ENCODE data around the gene GBGT1. TPM values are rescaled to one million over a fixed set of nuclear protein-coding genes. Genes with fewer than 3 reads are reported as not detected.

The GBGT1 gene
- total and polyA plus RNA-seq, 2 donors (not counting 3 experiments of a cell fraction or from before 2014, with no cell fraction given), result 35.6 to 56.3 TPM

GRCh38 chr9:133134388-133135145 is 29.1 kb downstream of the GBGT1 start:
- peaks cover 30% of the 10 kb centered on the region for H3K4me1 ChIP-seq (ENCODE audit: control insufficient read depth, extremely low read depth, insufficient read depth, low read length)
- CTCF ChIA-PET, result interaction anchor here (0.8 to 4.9 kb wide), 11 partner anchors 9 to 233 kb away, joined by 3 to 105 read pairs (median 3); partner anchors contain the start of gene GTF3C5

More at GRCh38 chr9:133134388-133135145, 29.1 kb downstream of the GBGT1 start:
- Histone ChIP-seq H3K36me3 (ENCODE audit: control insufficient read depth in 2 of 2, extremely low read depth in 1 of 2, insufficient read depth in 2 of 2, low read length in 2 of 2) (no peaks in the 10 kb centered on the region), H2AFZ (ENCODE audit: low read depth, low read length) (no peak overlapping the region), H3K9me3 (replicated peaks; ENCODE audit: control insufficient read depth, insufficient read depth, low read length) (no peaks in the 10 kb centered on the region), H3K27ac (ENCODE audit: insufficient read depth, low read depth, low read length) (peak overlapping the region; percentile 80), H3K4me3 (replicated peaks in 1 of 3; ENCODE audit: insufficient read depth in 1 of 3, low read depth in 1 of 3, low read length in 3 of 3) (no peak overlapping the region), H3K9ac (replicated peaks; ENCODE audit: extremely low read depth, insufficient read depth, low read length) (peak overlapping the region; percentile 59), H3K27me3 (ENCODE audit: control insufficient read depth in 2 of 2, insufficient read depth in 2 of 2, low read length in 2 of 2) (no peaks in the 10 kb centered on the region), H3K9me1 (replicated peaks; ENCODE audit: control insufficient read depth, extremely low read depth, insufficient read depth, low read length) (no peaks in the 10 kb centered on the region), H4K20me1 (replicated peaks; ENCODE audit: control insufficient read depth, extremely low read depth, insufficient read depth, low read length) (no peaks in the 10 kb centered on the region), H3K79me2 (ENCODE audit: control insufficient read depth, insufficient read depth, low read length) (no peaks in the 10 kb centered on the region), H3K4me2 (ENCODE audit: insufficient read depth, low read length) (peak overlapping the region; percentile 26)
- intact Hi-C loops (cut with micrococcal nuclease) (loop anchor here (1.0 kb wide), 3 partner anchors 8 to 13 kb away; partner anchors contain the start of gene RALGDS), dilution Hi-C loops (cut with MboI; ENCODE audit: extremely low pct_ligation_motif_present, low sequenced_read_pairs) (no loop called here)
- POLR2A ChIA-PET, result interaction anchor here (0.5 to 1.5 kb wide), 4 partner anchors 10 to 325 kb away, joined by 3 to 13 read pairs (median 4); partner anchors contain the start of gene CACFD1
- no peak for DNase-seq (ENCODE audit: low read depth, low spot score)
- no peak for TF ChIP-seq CTCF (IDR thresholded peaks at IDR 0.05; ENCODE audit: extremely low read depth in 1 of 2, insufficient read depth in 1 of 2, low read depth in 1 of 2, low read length in 2 of 2)
- TF ChIP-seq, protein P1, sequence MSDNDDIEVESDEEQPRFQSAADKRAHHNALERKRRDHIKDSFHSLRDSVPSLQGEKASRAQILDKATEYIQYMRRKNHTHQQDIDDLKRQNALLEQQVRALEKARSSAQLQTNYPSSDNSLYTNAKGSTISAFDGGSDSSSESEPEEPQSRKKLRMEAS (IDR thresholded peaks at IDR 0.05; ENCODE audit: insufficient read depth, insufficient read length), result no peak
- TF ChIP-seq JUN (IDR thresholded peaks at IDR 0.05; ENCODE audit: borderline replicate concordance, insufficient read depth, insufficient read length, low read depth), result no peak
- no peak for TF ChIP-seq GATA2 (IDR thresholded peaks at IDR 0.05; ENCODE audit: insufficient read depth, insufficient read length, low read depth, low read length)
- no peak for TF ChIP-seq FOS (IDR thresholded peaks at IDR 0.05; ENCODE audit: borderline replicate concordance, insufficient read depth, low read length)
- no peak for TF ChIP-seq POLR2A (IDR thresholded peaks at IDR 0.05; ENCODE audit: low read depth, low read length)
- TF ChIP-seq EZH2 (IDR thresholded peaks at IDR 0.05; ENCODE audit: borderline replicate concordance, low read depth, low read length, severe bottlenecking), result no peak
- no peak for TF ChIP-seq MYC (IDR thresholded peaks at IDR 0.05; ENCODE audit: low read depth, low read length)
- no peak for TF ChIP-seq POLR2AphosphoS5 (IDR thresholded peaks at IDR 0.05; ENCODE audit: insufficient read depth, low read depth, low read length)
- BruUV-seq (replicated peaks), result no TSS peak
- peak; percentile 78 for FAIRE-seq

Measured in endothelial cell of umbilical vein (primary cell).